ENCODE results near the gene TMEM200C.

- TF ChIP-seq POLR2A (IDR thresholded peaks at IDR 0.05) (no peak), CTCF (IDR thresholded peaks at IDR 0.05) (no peak)
Observed at GRCh38 chr18:5891854-5892215, 3.5 kb downstream of the TMEM200C start.

Measured in uterus (tissue), 2 donors.